Left ventricle myocardium superior (tissue), 1 donor: ENCODE measurements around the gene LRRC14B. TPM values are rescaled to one million over a fixed set of nuclear protein-coding genes. Genes with fewer than 3 reads are reported as not detected.

Source experiments
- total RNA-seq: library from RNA; stranded (reverse); fragmentation: NEBNext Ultra II Directional; extraction: Animal tissue kit (Norgen Biotek cat#: 25700); gene quantifications from one replicate; pipeline ENCODE4 v1.2.1, GENCODE V29; 2021
- donor health status: DM: no; HTN: yes; CAD: no; lungs with severe emphysema.

The LRRC14B gene
- total RNA-seq, 1 donor from 2014 or later: 107 TPM

Other genes starting within 250 kb of the LRRC14B start
- not detected for gene PLEKHG4B, start 99.3 kb upstream of the LRRC14B start, total RNA-seq
- 7.7 TPM for gene CCDC127, start 26.7 kb downstream of the LRRC14B start, total RNA-seq
- gene SDHA, start 26.8 kb downstream of the LRRC14B start, total RNA-seq: 876 TPM
- gene PDCD6, start 80.2 kb downstream of the LRRC14B start, total RNA-seq: 33.3 TPM
- gene AHRR, start 130.2 kb downstream of the LRRC14B start, total RNA-seq: 2.1 TPM